Endothelial cell of umbilical vein (primary cell): Measurements from ENCODE around the gene CDC37L1. TPM values are rescaled to one million over a fixed set of nuclear protein-coding genes. Genes with fewer than 3 reads are reported as not detected.

Experiments
- BruUV-seq: library from RNA; stranded (reverse); fragments of 400-500 nt; replicated peaks from 2 replicates; lab custom pipeline; 2021; lab: Mats Ljungman, UMichigan
- CTCF ChIA-PET: fragments of 300-600, 350-600 bp; sonication (Branson Sonifier 250); formaldehyde crosslinking; loops from one replicate; lab custom pipeline; 2021; ENCODE audit warnings: antibody characterized with exemption, inconsistent platforms; lab: Charles Lee
- POLR2A ChIA-PET: fragments of 300-600, 350-600 bp; sonication (Branson Sonifier 250); formaldehyde crosslinking; loops from one replicate; lab custom pipeline; 2021; ENCODE audit warnings: antibody characterized with exemption, inconsistent platforms; lab: Charles Lee
- DNase-seq: peaks from one replicate; pipeline ENCODE4 v3.0.0-alpha.2; 2011; ENCODE audit warnings: low read depth, low spot score
- FAIRE-seq: peaks from 2 replicates; lab custom pipeline; 2011; peaks lifted over from hg19 to GRCh38; lab: Jason Lieb, UNC
- H2AFZ ChIP-seq: 2 replicates; pipeline ENCODE4 v1.6.0; 2012; ENCODE audit warnings: low read depth, low read length, control low read depth, inconsistent platforms
- H3K27ac ChIP-seq: 2 replicates; pipeline ENCODE4 v1.5.1; 2011; ENCODE audit warnings: low read depth, mild to moderate bottlenecking, control low read depth, low read length, moderate library complexity; ENCODE audit not compliant: insufficient read depth
- H3K27me3 ChIP-seq, 2 experiments: 2 replicates each; pipeline versions ENCODE4 v1.6.0 to v1.6.1; 2011; ENCODE audit warnings: low read length in 2 of 2, mixed read lengths in 1 of 2; ENCODE audit not compliant: control insufficient read depth in 2 of 2, insufficient read depth in 2 of 2
- H3K36me3 ChIP-seq, 2 experiments: 2 replicates in 1 of 2; 3 replicates in 1 of 2; pipeline ENCODE4 v1.5.1; 2011; ENCODE audit warnings: low read length in 2 of 2, mild to moderate bottlenecking in 1 of 2, moderate library complexity in 1 of 2; ENCODE audit not compliant: control insufficient read depth in 2 of 2, insufficient read depth in 2 of 2; ENCODE audit errors: extremely low read depth in 1 of 2
- H3K4me1 ChIP-seq: 3 replicates; pipeline ENCODE4 v1.5.1; 2011; ENCODE audit warnings: mild to moderate bottlenecking, low read length; ENCODE audit not compliant: control insufficient read depth, insufficient read depth; ENCODE audit errors: extremely low read depth
- H3K4me2 ChIP-seq: 2 replicates; pipeline ENCODE4 v1.6.1; 2011; ENCODE audit warnings: low read length, control low read depth, mixed read lengths; ENCODE audit not compliant: insufficient read depth
- H3K4me3 ChIP-seq, 3 experiments: fragments of 200-600 bp in 1 of 3; sonication (generic), shearing (Covaris generic) in 1 of 3; replicated peaks in 1 of 3; 2 replicates each; pipeline ENCODE4 v1.5.1; 2011 to 2016; ENCODE audit warnings: control low read depth in 3 of 3, low read length in 3 of 3, mild to moderate bottlenecking in 2 of 3, inconsistent platforms in 1 of 3, low read depth in 1 of 3, moderate library complexity in 1 of 3; ENCODE audit not compliant: insufficient read depth in 1 of 3
- H3K79me2 ChIP-seq: 2 replicates; pipeline ENCODE4 v1.6.0; 2012; ENCODE audit warnings: low read length, inconsistent platforms; ENCODE audit not compliant: control insufficient read depth, insufficient read depth
- H3K9ac ChIP-seq: replicated peaks from 2 replicates; pipeline ENCODE3; 2011; ENCODE audit warnings: low read length, control low read depth; ENCODE audit not compliant: insufficient read depth; ENCODE audit errors: extremely low read depth
- H3K9me1 ChIP-seq: replicated peaks from 3 replicates; pipeline ENCODE4 v1.6.0; 2011; ENCODE audit warnings: mild to moderate bottlenecking, low read length; ENCODE audit not compliant: control insufficient read depth, insufficient read depth; ENCODE audit errors: extremely low read depth
- H3K9me3 ChIP-seq: replicated peaks from 2 replicates; pipeline ENCODE4 v1.5.1; 2012; ENCODE audit warnings: low read length, inconsistent platforms; ENCODE audit not compliant: control insufficient read depth, insufficient read depth
- H4K20me1 ChIP-seq: replicated peaks from 2 replicates; pipeline ENCODE3; 2011; ENCODE audit warnings: mild to moderate bottlenecking, low read length; ENCODE audit not compliant: control insufficient read depth, insufficient read depth; ENCODE audit errors: extremely low read depth
- EZH2 ChIP-seq: IDR thresholded peaks from 2 replicates; pipeline ENCODE4 v1.6.1; 2012; ENCODE audit warnings: borderline replicate concordance, low read depth, mild to moderate bottlenecking, moderate library complexity, low read length, inconsistent platforms; ENCODE audit not compliant: severe bottlenecking
- FOS ChIP-seq: IDR thresholded peaks from 2 replicates; pipeline ENCODE4 v1.6.1; 2011; ENCODE audit warnings: mild to moderate bottlenecking, low read length, moderate library complexity, borderline replicate concordance; ENCODE audit not compliant: insufficient read depth
- GATA2 ChIP-seq: IDR thresholded peaks from 2 replicates; pipeline ENCODE4 v1.7.0; 2011; ENCODE audit warnings: low read depth, mild to moderate bottlenecking, moderate library complexity, mixed read lengths, low read length; ENCODE audit not compliant: insufficient read length, insufficient read depth
- JUN ChIP-seq: IDR thresholded peaks from 2 replicates; pipeline ENCODE4 v1.6.1; 2011; ENCODE audit warnings: borderline replicate concordance, low read depth; ENCODE audit not compliant: insufficient read length, insufficient read depth
- MYC ChIP-seq: IDR thresholded peaks from one replicate; pipeline ENCODE4 v1.6.1; 2011; ENCODE audit warnings: mild to moderate bottlenecking, low read depth, low read length
- POLR2A ChIP-seq: IDR thresholded peaks from 2 replicates; pipeline ENCODE4 v1.6.1; 2012; ENCODE audit warnings: low read depth, mild to moderate bottlenecking, control low read depth, low read length
- POLR2AphosphoS5 ChIP-seq: IDR thresholded peaks from 2 replicates; pipeline ENCODE4 v1.6.1; 2012; ENCODE audit warnings: low read depth, mild to moderate bottlenecking, control low read depth, low read length, moderate library complexity; ENCODE audit not compliant: insufficient read depth
- dilution Hi-C: fragments of 300-500 bp; cut with MboI; formaldehyde crosslinking; loops from one replicate; pipeline ENCODE4 v1.15.0; 2019; ENCODE audit warnings: low sequenced_read_pairs; ENCODE audit not compliant: extremely low pct_ligation_motif_present
- intact Hi-C: fragments of 100-400 bp; cut with micrococcal nuclease; formaldehyde crosslinking; loops from one replicate; pipeline ENCODE4 v1.10.0; 2022
- polyA plus RNA-seq, 4 experiments: library from polyadenylated mRNA; depleted of rRNA in 3 of 4; stranded (reverse) in 3 of 4; unstranded in 1 of 4; fragments of >200 nt; gene quantifications; 2 replicates each; pipeline versions ENCODE4 v1.2.1 to v1.2.3, GENCODE V29; 2011 to 2012; ENCODE audit warnings: missing spikeins in 1 of 4
- total RNA-seq: library from RNA; stranded (reverse); gene quantifications from 2 replicates; pipeline ENCODE4 v1.2.3, GENCODE V29; 2021
- TF ChIP-seq, protein P1 (sequence below), 2 donors: IDR thresholded peaks; 1 replicate in 1 of 2; 2 replicates in 1 of 2; pipeline ENCODE4 v1.5.1; 2011; ENCODE audit warnings: low read length in 2 of 2, mild to moderate bottlenecking in 2 of 2, moderate library complexity in 2 of 2, control low read depth in 1 of 2, inconsistent platforms in 1 of 2, low read depth in 1 of 2; ENCODE audit not compliant: insufficient read depth in 1 of 2; ENCODE audit errors: extremely low read depth in 1 of 2
- TF ChIP-seq, protein P2 (sequence below): IDR thresholded peaks from 2 replicates; pipeline ENCODE4 v1.6.1; 2011; ENCODE audit not compliant: insufficient read depth, insufficient read length

The CDC37L1 gene
- total and polyA plus RNA-seq, 2 donors (not counting 3 experiments of a cell fraction or from before 2014, with no cell fraction given): 2.6 to 6.8 TPM

GRCh38 chr9:4689687-4690104 lies 10.3 kb downstream of the CDC37L1 start:
- dilution Hi-C loops (no loop called here), intact Hi-C loops (no loop called here)
- CTCF ChIA-PET: no interaction called here
- Histone ChIP-seq H2AFZ (no peak overlapping the region), H3K9me1 (no peaks in the 10 kb centered on the region), H3K9me3 (no peaks in the 10 kb centered on the region), H3K9ac (no peak overlapping the region), H3K27ac (no peak overlapping the region), H3K4me3 (no peak overlapping the region), H3K36me3 (peaks cover 0 to 3% of the 10 kb centered on the region in 2 experiments), H3K4me1 (no peaks in the 10 kb centered on the region), H3K79me2 (peaks cover 2% of the 10 kb centered on the region), H3K4me2 (no peak overlapping the region), H3K27me3 (no peaks in the 10 kb centered on the region), H4K20me1 (no peaks in the 10 kb centered on the region)
- DNase-seq (no peak), FAIRE-seq (no peak)
- TF ChIP-seq EZH2: no peak
- no peak for TF ChIP-seq POLR2AphosphoS5
- no peak for TF ChIP-seq JUN
- no peak for TF ChIP-seq GATA2
- TF ChIP-seq, protein P1, sequence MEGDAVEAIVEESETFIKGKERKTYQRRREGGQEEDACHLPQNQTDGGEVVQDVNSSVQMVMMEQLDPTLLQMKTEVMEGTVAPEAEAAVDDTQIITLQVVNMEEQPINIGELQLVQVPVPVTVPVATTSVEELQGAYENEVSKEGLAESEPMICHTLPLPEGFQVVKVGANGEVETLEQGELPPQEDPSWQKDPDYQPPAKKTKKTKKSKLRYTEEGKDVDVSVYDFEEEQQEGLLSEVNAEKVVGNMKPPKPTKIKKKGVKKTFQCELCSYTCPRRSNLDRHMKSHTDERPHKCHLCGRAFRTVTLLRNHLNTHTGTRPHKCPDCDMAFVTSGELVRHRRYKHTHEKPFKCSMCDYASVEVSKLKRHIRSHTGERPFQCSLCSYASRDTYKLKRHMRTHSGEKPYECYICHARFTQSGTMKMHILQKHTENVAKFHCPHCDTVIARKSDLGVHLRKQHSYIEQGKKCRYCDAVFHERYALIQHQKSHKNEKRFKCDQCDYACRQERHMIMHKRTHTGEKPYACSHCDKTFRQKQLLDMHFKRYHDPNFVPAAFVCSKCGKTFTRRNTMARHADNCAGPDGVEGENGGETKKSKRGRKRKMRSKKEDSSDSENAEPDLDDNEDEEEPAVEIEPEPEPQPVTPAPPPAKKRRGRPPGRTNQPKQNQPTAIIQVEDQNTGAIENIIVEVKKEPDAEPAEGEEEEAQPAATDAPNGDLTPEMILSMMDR (IDR thresholded peaks at IDR 0.05; ENCODE audit: extremely low read depth in 1 of 2, insufficient read depth in 1 of 2, low read depth in 1 of 2, low read length in 2 of 2): no peak
- TF ChIP-seq POLR2A: no peak
- no peak for TF ChIP-seq FOS
- TF ChIP-seq, protein P2, sequence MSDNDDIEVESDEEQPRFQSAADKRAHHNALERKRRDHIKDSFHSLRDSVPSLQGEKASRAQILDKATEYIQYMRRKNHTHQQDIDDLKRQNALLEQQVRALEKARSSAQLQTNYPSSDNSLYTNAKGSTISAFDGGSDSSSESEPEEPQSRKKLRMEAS: no peak
- no peak for TF ChIP-seq MYC
- BruUV-seq: no TSS peak
- POLR2A ChIA-PET: no interaction called here
